ENCODE data around the gene DSCAM.

The DSCAM gene

DNA sequence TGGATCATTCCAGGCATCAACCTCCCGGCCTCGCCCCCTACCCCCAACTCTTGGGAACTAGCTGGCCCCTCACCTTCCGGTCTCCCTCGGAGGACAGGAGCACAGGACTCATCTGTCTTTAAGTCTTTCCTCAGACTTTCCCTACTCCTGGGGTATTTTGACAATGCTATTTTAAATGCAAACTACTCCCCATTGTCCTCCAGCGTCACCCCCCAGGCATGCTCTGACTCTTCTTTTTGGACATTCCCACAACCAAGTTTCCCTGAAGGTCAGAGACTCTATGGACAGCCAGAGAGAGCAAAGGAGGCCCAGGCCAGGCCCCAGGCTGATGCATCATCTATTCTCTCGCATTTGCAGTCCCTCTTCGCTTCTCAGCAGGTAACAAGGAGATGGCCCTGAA, 555.4 kb downstream of the DSCAM start:
- TF ChIP-seq SIN3A (IDR thresholded peaks at IDR 0.05; ENCODE audit: borderline replicate concordance, insufficient read depth, low read length), result no peak
- TF ChIP-seq TAF1 (IDR thresholded peaks at IDR 0.05; ENCODE audit: borderline replicate concordance, insufficient read depth, low read length), result no peak
- no peak for TF ChIP-seq POLR2AphosphoS5 (IDR thresholded peaks at IDR 0.05; ENCODE audit: low read depth, low read length)
- no peak for TF ChIP-seq FOXP2 (optimal IDR thresholded peaks at IDR 0.05; ENCODE audit: borderline replicate concordance, extremely low read depth, extremely low read length, insufficient read depth)
- TF ChIP-seq, protein P1, sequence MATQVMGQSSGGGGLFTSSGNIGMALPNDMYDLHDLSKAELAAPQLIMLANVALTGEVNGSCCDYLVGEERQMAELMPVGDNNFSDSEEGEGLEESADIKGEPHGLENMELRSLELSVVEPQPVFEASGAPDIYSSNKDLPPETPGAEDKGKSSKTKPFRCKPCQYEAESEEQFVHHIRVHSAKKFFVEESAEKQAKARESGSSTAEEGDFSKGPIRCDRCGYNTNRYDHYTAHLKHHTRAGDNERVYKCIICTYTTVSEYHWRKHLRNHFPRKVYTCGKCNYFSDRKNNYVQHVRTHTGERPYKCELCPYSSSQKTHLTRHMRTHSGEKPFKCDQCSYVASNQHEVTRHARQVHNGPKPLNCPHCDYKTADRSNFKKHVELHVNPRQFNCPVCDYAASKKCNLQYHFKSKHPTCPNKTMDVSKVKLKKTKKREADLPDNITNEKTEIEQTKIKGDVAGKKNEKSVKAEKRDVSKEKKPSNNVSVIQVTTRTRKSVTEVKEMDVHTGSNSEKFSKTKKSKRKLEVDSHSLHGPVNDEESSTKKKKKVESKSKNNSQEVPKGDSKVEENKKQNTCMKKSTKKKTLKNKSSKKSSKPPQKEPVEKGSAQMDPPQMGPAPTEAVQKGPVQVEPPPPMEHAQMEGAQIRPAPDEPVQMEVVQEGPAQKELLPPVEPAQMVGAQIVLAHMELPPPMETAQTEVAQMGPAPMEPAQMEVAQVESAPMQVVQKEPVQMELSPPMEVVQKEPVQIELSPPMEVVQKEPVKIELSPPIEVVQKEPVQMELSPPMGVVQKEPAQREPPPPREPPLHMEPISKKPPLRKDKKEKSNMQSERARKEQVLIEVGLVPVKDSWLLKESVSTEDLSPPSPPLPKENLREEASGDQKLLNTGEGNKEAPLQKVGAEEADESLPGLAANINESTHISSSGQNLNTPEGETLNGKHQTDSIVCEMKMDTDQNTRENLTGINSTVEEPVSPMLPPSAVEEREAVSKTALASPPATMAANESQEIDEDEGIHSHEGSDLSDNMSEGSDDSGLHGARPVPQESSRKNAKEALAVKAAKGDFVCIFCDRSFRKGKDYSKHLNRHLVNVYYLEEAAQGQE (IDR thresholded peaks at IDR 0.05; ENCODE audit: insufficient read depth in 1 of 2, low read depth in 2 of 2, low read length in 2 of 2), result no peak

DNA sequence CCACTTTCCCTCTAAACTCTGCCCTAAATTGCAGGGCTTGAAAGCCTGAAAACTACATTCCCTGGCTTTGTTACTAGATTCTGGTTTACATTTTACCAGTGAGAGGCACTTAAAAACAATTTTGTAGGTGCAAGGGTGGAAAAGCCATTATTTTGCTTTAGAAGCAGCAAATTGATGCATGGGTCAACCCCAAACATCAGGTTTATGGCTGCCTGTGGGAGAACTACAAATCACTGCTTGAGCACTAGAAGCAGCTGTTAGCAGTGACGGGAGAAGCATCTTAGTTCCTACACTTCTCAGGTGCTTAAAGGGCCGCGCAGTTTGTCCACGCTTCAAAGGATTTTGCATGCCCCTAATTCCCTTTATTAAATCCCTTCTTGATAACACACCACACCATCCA, 562.5 kb downstream of the DSCAM start:
- TF ChIP-seq TAF1 (IDR thresholded peaks at IDR 0.05; ENCODE audit: borderline replicate concordance, insufficient read depth, low read length) (no peak), POLR2AphosphoS5 (IDR thresholded peaks at IDR 0.05; ENCODE audit: low read depth, low read length) (no peak), FOXP2 (optimal IDR thresholded peaks at IDR 0.05; ENCODE audit: borderline replicate concordance, extremely low read depth, extremely low read length, insufficient read depth) (no peak), SIN3A (IDR thresholded peaks at IDR 0.05; ENCODE audit: borderline replicate concordance, insufficient read depth, low read length) (no peak)
- TF ChIP-seq, protein P1 (IDR thresholded peaks at IDR 0.05; ENCODE audit: insufficient read depth in 1 of 2, low read depth in 2 of 2, low read length in 2 of 2), result no peak

DNA sequence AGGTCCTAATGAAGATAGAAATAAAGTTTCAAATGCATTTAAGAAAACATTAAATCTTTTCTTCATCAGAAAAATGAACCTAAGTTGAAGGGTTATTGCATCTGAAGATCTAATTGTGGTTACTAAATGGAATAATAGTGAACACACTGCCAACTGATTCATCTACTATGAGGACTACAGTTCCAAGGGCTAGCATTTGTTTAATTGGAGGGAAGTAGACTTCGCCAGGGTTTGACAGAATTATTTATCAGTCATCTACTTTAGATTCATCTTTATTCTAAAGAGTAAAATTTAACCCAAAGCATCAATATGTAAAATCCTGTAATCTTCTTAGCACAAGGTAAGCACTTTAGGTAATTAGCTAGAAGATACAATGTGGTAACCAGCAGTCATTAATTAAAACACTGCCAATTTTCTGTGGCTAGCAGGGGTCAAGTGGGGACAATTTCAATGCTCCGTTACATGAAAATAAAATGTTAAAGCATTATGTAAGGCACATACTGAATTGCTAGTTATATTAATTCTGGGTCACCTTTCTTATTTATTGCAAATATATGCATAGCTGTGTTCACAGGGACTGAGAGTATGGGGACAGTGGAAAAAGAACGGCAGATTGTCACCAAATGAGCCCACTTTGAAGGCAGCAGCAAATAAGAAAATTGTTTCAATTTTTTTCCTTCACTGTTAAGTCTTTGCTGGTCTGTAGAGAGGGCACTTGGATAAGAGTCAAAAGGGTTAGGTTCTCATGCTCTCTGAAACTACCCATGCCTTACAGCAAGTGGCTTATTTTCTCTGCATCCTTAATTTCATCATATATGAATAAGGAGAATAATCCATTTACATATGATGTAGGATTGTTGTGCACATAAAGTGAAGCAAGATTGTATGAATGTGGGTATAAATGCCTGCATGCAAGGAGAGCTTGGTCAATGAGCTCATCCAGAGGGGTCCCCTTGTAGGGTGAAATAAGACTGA, 563.8 kb downstream of the DSCAM start:
- TF ChIP-seq POLR2AphosphoS5 (IDR thresholded peaks at IDR 0.05; ENCODE audit: low read depth, low read length), result no peak
- no peak for TF ChIP-seq SIN3A (IDR thresholded peaks at IDR 0.05; ENCODE audit: borderline replicate concordance, insufficient read depth, low read length)
- TF ChIP-seq, protein P1 (IDR thresholded peaks at IDR 0.05; ENCODE audit: insufficient read depth in 1 of 2, low read depth in 2 of 2, low read length in 2 of 2), result no peak
- TF ChIP-seq TAF1 (IDR thresholded peaks at IDR 0.05; ENCODE audit: borderline replicate concordance, insufficient read depth, low read length), result no peak
- no peak for TF ChIP-seq FOXP2 (optimal IDR thresholded peaks at IDR 0.05; ENCODE audit: borderline replicate concordance, extremely low read depth, extremely low read length, insufficient read depth)

DNA sequence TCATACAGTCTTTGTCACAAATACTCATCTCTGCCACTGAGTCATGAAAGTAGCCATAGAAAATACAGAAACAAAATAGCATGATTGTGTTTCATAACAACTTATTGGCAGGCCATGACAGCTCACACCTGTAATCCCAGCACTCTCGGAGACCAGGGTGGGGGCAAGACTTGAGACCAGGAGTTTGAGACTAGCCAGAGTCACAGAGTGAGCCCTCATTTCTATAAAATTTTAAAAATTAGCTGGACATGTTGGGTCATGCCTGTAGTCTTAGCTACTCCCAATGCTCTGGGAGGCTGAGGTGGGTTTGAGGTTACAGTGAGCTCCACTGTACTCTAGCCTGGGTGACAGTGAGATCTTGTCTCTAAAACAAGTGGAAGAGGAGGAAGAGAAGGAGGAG, 568.6 kb downstream of the DSCAM start:
- no peak for TF ChIP-seq TAF1 (IDR thresholded peaks at IDR 0.05; ENCODE audit: borderline replicate concordance, insufficient read depth, low read length)
- TF ChIP-seq POLR2AphosphoS5 (IDR thresholded peaks at IDR 0.05; ENCODE audit: low read depth, low read length), result no peak
- no peak for TF ChIP-seq SIN3A (IDR thresholded peaks at IDR 0.05; ENCODE audit: borderline replicate concordance, insufficient read depth, low read length)
- no peak for TF ChIP-seq FOXP2 (optimal IDR thresholded peaks at IDR 0.05; ENCODE audit: borderline replicate concordance, extremely low read depth, extremely low read length, insufficient read depth)
- TF ChIP-seq, protein P1 (IDR thresholded peaks at IDR 0.05; ENCODE audit: insufficient read depth in 1 of 2, low read depth in 2 of 2, low read length in 2 of 2), result no peak

Data from PFSK-1 (cell line).